Glutamatergic neuron (in vitro differentiated cells): Measurements from ENCODE around the gene TTC24. TPM values are rescaled to one million over a fixed set of nuclear protein-coding genes. Genes with fewer than 3 reads are reported as not detected.

ENCODE experiments used
- DNase-seq: peaks from one replicate; pipeline ENCODE4 v3.0.0; 2022
- H3K27ac Mint-ChIP-seq: one replicate; pipeline ENCODE4 v1.8.0; 2020; ENCODE audit warnings: mild to moderate bottlenecking, mixed read lengths, inconsistent platforms; ENCODE audit not compliant: unreplicated experiment
- H3K27me3 Mint-ChIP-seq: one replicate; pipeline ENCODE4 v1.8.0; 2020; ENCODE audit warnings: mild to moderate bottlenecking, moderate library complexity, mixed read lengths, inconsistent platforms; ENCODE audit not compliant: unreplicated experiment
- H3K36me3 Mint-ChIP-seq: one replicate; pipeline ENCODE4 v1.8.0; 2020; ENCODE audit warnings: mild to moderate bottlenecking, mixed read lengths, inconsistent platforms; ENCODE audit not compliant: unreplicated experiment
- H3K4me1 Mint-ChIP-seq: one replicate; pipeline ENCODE4 v1.8.0; 2020; ENCODE audit warnings: mild to moderate bottlenecking, low read depth, mixed read lengths, inconsistent platforms; ENCODE audit not compliant: unreplicated experiment
- H3K4me3 Mint-ChIP-seq: one replicate; pipeline ENCODE4 v1.8.0; 2020; ENCODE audit warnings: mild to moderate bottlenecking, mixed read lengths, inconsistent platforms; ENCODE audit not compliant: unreplicated experiment
- H3K9me3 Mint-ChIP-seq: one replicate; pipeline ENCODE4 v1.8.0; 2020; ENCODE audit warnings: mild to moderate bottlenecking, moderate library complexity, mixed read lengths, inconsistent platforms; ENCODE audit not compliant: unreplicated experiment
- total RNA-seq: library from RNA; stranded (reverse); fragmentation: NEBNext Ultra II Directional; extraction: Animal tissue kit (Norgen Biotek cat#: 25700); gene quantifications from one replicate; pipeline ENCODE4 v1.2.1, GENCODE V29; 2021; ENCODE audit not compliant: unreplicated experiment
- TF ChIP-seq, protein P1 (sequence below): fragments of 200-600 bp; sonication (generic); IDR thresholded peaks from one replicate; pipeline ENCODE4 v1.5.0; 2021; ENCODE audit not compliant: partially characterized antibody, unreplicated experiment

Gene TTC24
- total RNA-seq, 1 donor from 2014 or later: not detected

DNA sequence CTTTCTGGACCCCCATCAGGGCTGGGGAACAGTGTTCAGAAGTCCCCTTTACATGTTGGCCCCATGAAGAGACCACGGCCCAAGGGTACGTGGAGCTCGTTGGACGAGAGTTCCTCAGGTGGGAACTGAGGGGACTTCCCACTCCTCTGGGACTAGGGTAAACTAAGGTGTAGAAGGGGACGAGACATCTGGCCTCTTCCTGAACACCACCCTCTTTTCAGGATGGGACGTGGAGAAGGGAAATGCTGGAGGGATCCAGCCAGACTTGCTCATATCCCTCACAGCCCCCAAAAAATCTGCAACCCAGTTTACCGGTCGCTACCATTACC lies 14.1 kb downstream of the TTC24 start:
- Mint-ChIP-seq H3K36me3 (no peaks in the 10 kb centered on the region), H3K27ac (no peak overlapping the region), H3K4me1 (peaks cover 2% of the 10 kb centered on the region), H3K4me3 (no peak overlapping the region), H3K9me3 (peaks cover 7% of the 10 kb centered on the region), H3K27me3 (peaks cover 10% of the 10 kb centered on the region)
- TF ChIP-seq, protein P1, sequence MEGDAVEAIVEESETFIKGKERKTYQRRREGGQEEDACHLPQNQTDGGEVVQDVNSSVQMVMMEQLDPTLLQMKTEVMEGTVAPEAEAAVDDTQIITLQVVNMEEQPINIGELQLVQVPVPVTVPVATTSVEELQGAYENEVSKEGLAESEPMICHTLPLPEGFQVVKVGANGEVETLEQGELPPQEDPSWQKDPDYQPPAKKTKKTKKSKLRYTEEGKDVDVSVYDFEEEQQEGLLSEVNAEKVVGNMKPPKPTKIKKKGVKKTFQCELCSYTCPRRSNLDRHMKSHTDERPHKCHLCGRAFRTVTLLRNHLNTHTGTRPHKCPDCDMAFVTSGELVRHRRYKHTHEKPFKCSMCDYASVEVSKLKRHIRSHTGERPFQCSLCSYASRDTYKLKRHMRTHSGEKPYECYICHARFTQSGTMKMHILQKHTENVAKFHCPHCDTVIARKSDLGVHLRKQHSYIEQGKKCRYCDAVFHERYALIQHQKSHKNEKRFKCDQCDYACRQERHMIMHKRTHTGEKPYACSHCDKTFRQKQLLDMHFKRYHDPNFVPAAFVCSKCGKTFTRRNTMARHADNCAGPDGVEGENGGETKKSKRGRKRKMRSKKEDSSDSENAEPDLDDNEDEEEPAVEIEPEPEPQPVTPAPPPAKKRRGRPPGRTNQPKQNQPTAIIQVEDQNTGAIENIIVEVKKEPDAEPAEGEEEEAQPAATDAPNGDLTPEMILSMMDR: no peak
- no peak for DNase-seq

DNA sequence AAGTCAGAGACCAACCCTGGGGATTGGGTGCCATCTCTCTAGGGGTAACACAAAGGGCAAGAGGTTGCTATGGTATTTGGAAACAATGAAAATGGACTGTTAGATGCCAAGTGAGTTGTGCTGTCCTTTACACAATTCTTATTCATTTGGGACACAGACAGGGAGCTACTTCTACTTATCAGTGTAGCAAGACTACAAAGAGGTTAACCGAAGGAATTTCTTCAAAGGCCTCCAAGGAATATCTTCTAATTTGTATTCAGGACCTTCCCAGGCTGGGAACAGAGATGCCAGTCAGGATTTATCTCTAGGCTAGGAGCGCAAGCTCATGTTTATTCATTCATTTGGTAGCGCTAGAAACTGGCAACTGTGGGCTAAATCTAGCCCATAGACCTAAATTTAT lies 14.7 kb downstream of the TTC24 start:
- no peak overlapping the region for H3K4me3 Mint-ChIP-seq
- TF ChIP-seq, protein P1: no peak
- H3K27me3 Mint-ChIP-seq: peaks cover 12% of the 10 kb centered on the region
- H3K4me1 Mint-ChIP-seq: peaks cover 5% of the 10 kb centered on the region
- peaks cover 7% of the 10 kb centered on the region for H3K9me3 Mint-ChIP-seq
- no peak overlapping the region for H3K27ac Mint-ChIP-seq
- no peak for DNase-seq
- no peaks in the 10 kb centered on the region for H3K36me3 Mint-ChIP-seq

DNA sequence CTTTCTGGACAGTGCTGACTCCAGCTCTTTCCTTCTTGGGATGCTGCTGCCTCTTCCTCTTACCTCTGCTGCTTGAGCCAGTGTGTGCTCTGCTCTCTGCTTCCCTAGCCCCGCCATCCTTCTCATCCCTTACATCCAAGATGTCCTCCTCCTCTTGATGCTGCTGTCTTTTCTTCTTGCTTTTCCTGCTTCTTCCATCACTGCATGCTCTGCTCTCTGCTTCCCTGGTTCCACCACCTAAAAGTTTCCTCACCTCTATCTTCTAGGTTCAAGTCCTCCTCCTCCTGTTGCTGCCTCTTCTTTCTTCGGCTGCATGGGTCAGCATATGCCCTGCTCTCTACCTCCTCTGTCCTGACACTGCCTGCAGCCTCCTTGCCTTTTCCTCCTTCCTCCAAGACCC lies 15.5 kb downstream of the TTC24 start:
- peak overlapping the region; percentile 53 for H3K4me3 Mint-ChIP-seq

DNA sequence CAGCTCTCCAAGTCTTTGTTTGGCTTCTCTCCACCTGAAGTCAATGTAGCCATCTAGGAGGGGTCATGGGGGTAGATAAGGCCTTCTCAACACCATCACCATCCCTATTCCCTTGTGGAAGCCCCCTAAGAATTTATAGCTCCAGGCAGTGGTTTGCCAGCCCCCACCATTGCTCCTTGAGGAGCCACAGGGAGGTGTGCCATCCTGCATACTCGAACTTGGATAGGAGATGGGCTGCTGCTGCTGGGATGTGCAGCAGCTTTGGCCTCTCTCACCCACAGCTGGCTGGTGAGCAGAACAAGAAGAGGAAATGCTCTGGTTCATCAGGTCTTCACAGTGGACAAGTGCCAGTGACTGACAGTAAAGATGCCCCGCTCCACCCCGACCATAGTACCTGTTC lies 16.9 kb downstream of the TTC24 start:
- H3K36me3 Mint-ChIP-seq: no peaks in the 10 kb centered on the region
- H3K27me3 Mint-ChIP-seq: peaks cover 12% of the 10 kb centered on the region
- H3K4me3 Mint-ChIP-seq: no peak overlapping the region
- no peak overlapping the region for H3K27ac Mint-ChIP-seq
- DNase-seq: no peak
- TF ChIP-seq, protein P1: no peak
- H3K4me1 Mint-ChIP-seq: peaks cover 9% of the 10 kb centered on the region
- H3K9me3 Mint-ChIP-seq: peaks cover 11% of the 10 kb centered on the region

More for the DNA sequence above, 15.5 kb downstream of the TTC24 start:
- H3K27ac Mint-ChIP-seq: peak overlapping the region; percentile 57
- H3K36me3 Mint-ChIP-seq: no peaks in the 10 kb centered on the region
- DNase-seq: no peak
- TF ChIP-seq, protein P1: no peak
- H3K4me1 Mint-ChIP-seq: peaks cover 5% of the 10 kb centered on the region
- peaks cover 7% of the 10 kb centered on the region for H3K9me3 Mint-ChIP-seq
- H3K27me3 Mint-ChIP-seq: peaks cover 12% of the 10 kb centered on the region

DNA sequence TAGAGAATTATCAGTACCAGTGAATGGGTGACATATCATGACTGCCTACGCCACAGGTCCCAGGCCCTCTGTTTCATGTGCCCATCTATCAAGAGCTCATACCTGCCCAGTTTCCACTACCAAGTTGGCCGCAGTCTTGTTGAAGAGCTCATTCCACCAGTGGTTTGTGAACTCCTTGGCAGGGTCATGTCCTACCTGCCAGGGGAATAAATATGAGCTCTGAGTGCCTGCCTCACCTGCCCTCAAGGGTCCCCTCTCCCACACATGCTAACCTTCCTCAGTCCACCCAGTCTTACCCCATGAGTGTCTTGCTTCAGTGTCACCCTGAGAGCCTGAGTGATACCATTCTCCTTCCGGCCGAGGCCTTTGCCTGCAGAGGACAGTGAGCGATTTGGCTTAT lies 18.6 kb downstream of the TTC24 start:
- no peaks in the 10 kb centered on the region for H3K36me3 Mint-ChIP-seq
- peaks cover 9% of the 10 kb centered on the region for H3K9me3 Mint-ChIP-seq
- no peak overlapping the region for H3K4me3 Mint-ChIP-seq

More for the DNA sequence above, 18.6 kb downstream of the TTC24 start:
- no peak for DNase-seq
- peaks cover 11% of the 10 kb centered on the region for H3K27me3 Mint-ChIP-seq
- TF ChIP-seq, protein P1: no peak
- H3K27ac Mint-ChIP-seq: no peak overlapping the region
- H3K4me1 Mint-ChIP-seq: peaks cover 9% of the 10 kb centered on the region
